GM23248 (cell line): Measurements from ENCODE around the gene TPD52L2. TPM values are rescaled to one million over a fixed set of nuclear protein-coding genes. Genes with fewer than 3 reads are reported as not detected.

Experiments
- DNase-seq: peaks from one replicate; pipeline ENCODE4 v3.0.0-alpha.2; 2015
- H2AFZ ChIP-seq: fragments of 200-600 bp; sonication (generic); 2 replicates; pipeline ENCODE4 v1.6.1; 2016; ENCODE audit warnings: antibody characterized with exemption
- H3F3A ChIP-seq: fragments of 200-600 bp; sonication (generic); 2 replicates; pipeline ENCODE4 v1.6.1; 2016; ENCODE audit warnings: mild to moderate bottlenecking, antibody characterized with exemption, mixed run types; ENCODE audit not compliant: insufficient read depth
- H3K27ac ChIP-seq: fragments of 200-600 bp; sonication (generic); 2 replicates; pipeline ENCODE4 v1.5.1; 2016; ENCODE audit warnings: mild to moderate bottlenecking
- H3K27me3 ChIP-seq: fragments of 200-600 bp; sonication (generic); replicated peaks from 2 replicates; pipeline ENCODE4 v1.6.1; 2016; ENCODE audit warnings: mild to moderate bottlenecking; ENCODE audit not compliant: insufficient read depth
- H3K36me3 ChIP-seq: fragments of 200-600 bp; sonication (generic); 2 replicates; pipeline ENCODE4 v1.6.1; 2016; ENCODE audit warnings: low read depth, mild to moderate bottlenecking
- H3K4me1 ChIP-seq: fragments of 200-600 bp; sonication (generic); 2 replicates; pipeline ENCODE4 v1.6.1; 2016; ENCODE audit warnings: mild to moderate bottlenecking; ENCODE audit not compliant: insufficient read depth
- H3K4me2 ChIP-seq: fragments of 200-600 bp; sonication (generic); one replicate; pipeline ENCODE4 v1.6.1; 2016; ENCODE audit warnings: mild to moderate bottlenecking; ENCODE audit not compliant: unreplicated experiment
- H3K4me3 ChIP-seq: fragments of 200-600 bp; sonication (generic); 2 replicates; pipeline ENCODE4 v1.5.1; 2016; ENCODE audit warnings: mild to moderate bottlenecking
- H3K79me2 ChIP-seq: fragments of 200-600 bp; sonication (generic); 2 replicates; pipeline ENCODE4 v1.6.1; 2016; ENCODE audit warnings: mild to moderate bottlenecking; ENCODE audit not compliant: insufficient read depth
- H3K9ac ChIP-seq: fragments of 200-600 bp; sonication (generic); 2 replicates; pipeline ENCODE4 v1.6.1; 2016; ENCODE audit warnings: mild to moderate bottlenecking
- H3K9me2 ChIP-seq: fragments of 200-600 bp; sonication (generic); 2 replicates; pipeline ENCODE4 v1.6.1; 2016; ENCODE audit warnings: mixed run types, mild to moderate bottlenecking, moderate library complexity; ENCODE audit not compliant: insufficient read depth
- H3K9me3 ChIP-seq: fragments of 200-600 bp; sonication (generic); one replicate; pipeline ENCODE4 v1.6.1; 2017; ENCODE audit warnings: low read depth
- H4K20me1 ChIP-seq: fragments of 200-600 bp; sonication (generic); 2 replicates; pipeline ENCODE4 v1.6.0; 2016; ENCODE audit not compliant: insufficient read depth
- EZH2 ChIP-seq: fragments of 200-600 bp; sonication (generic); IDR thresholded peaks from 2 replicates; pipeline ENCODE4 v1.6.1; 2018; ENCODE audit warnings: antibody characterized with exemption, mild to moderate bottlenecking; ENCODE audit not compliant: insufficient read depth, poor library complexity, severe bottlenecking
- EZH2phosphoT487 ChIP-seq: fragments of 200-600 bp; sonication (generic); IDR thresholded peaks from 2 replicates; pipeline ENCODE4 v1.6.1; 2018; ENCODE audit warnings: antibody characterized with exemption, moderate library complexity, mild to moderate bottlenecking, low read depth; ENCODE audit not compliant: insufficient read depth
- WGBS, 2 experiments: methylation state at CpG; one replicate each; pipeline ENCODE4 v1.1.6; 2015 to 2017; ENCODE audit warnings: low lambda C conversion rate in 2 of 2, low coverage in 1 of 2; ENCODE audit errors: missing lambda C conversion rate in 2 of 2; 5-methylcytosine and 5-hydroxymethylcytosine counted together
- in situ Hi-C: fragments of 300-500 bp; cut with MboI; formaldehyde crosslinking; loops from 2 replicates; pipeline ENCODE4 v1.15.0; 2020
- polyA plus RNA-seq: library from polyadenylated mRNA; unstranded; fragments of >200 nt; fragmentation: Nextera tagmentation; extraction: Ambion mirVana; gene quantifications from 2 replicates; pipeline ENCODE4 v1.2.1, GENCODE V29; 2016
- total RNA-seq: library from RNA; depleted of rRNA; stranded (reverse); fragments of >200 nt; shearing (Covaris generic); gene quantifications from 2 replicates; pipeline ENCODE4 v1.2.3, GENCODE V29; 2014

TPD52L2 gene
- total and polyA plus RNA-seq, 2 experiments from 2014 or later: 214 to 220 TPM

- Histone ChIP-seq H3K9me3 (no peaks in the 10 kb centered on the region), H3K4me2 (peak overlapping the region; percentile 34), H3K9ac (no peak overlapping the region), H3K9me2 (no peaks in the 10 kb centered on the region), H3K4me1 (peaks cover 6% of the 10 kb centered on the region), H3K4me3 (peak overlapping the region; percentile 25; the same call in 1 of the 2 replicates), H3K27ac (no peak overlapping the region), H3K79me2 (no peaks in the 10 kb centered on the region), H4K20me1 (no peaks in the 10 kb centered on the region), H3K27me3 (no peaks in the 10 kb centered on the region), H3F3A (no peaks in the 10 kb centered on the region), H2AFZ (peak overlapping the region; percentile 72), H3K36me3 (no peaks in the 10 kb centered on the region)
- TF ChIP-seq EZH2 (no peak), EZH2phosphoT487 (no peak)
- WGBS, 2 experiments: 86% methylated on average over 9 of the region's 9 CpGs
- in situ Hi-C loops: no loop called here
- no peak for DNase-seq
Observed at GRCh38 chr20:63834491-63834880, 30.6 kb upstream of the TPD52L2 start.

- H3K4me1 ChIP-seq: peaks cover 6% of the 10 kb centered on the region
- no peaks in the 10 kb centered on the region for H3F3A ChIP-seq
- no peaks in the 10 kb centered on the region for H3K9me2 ChIP-seq
- H2AFZ ChIP-seq: peak overlapping the region; percentile 72
- peak; percentile 99 for DNase-seq
- no peaks in the 10 kb centered on the region for H3K27me3 ChIP-seq
- H3K27ac ChIP-seq: no peak overlapping the region
- no peak overlapping the region for H3K9ac ChIP-seq
- peak overlapping the region; percentile 34 for H3K4me2 ChIP-seq
- no peaks in the 10 kb centered on the region for H4K20me1 ChIP-seq
- in situ Hi-C loops: no loop called here
- 14 to 17% methylated on average over 12 to 21 of the region's 21 CpGs for WGBS, 2 experiments
- TF ChIP-seq EZH2: no peak
- no peak for TF ChIP-seq EZH2phosphoT487
- H3K4me3 ChIP-seq: no peak overlapping the region
- no peaks in the 10 kb centered on the region for H3K79me2 ChIP-seq
- H3K36me3 ChIP-seq: no peaks in the 10 kb centered on the region
- no peaks in the 10 kb centered on the region for H3K9me3 ChIP-seq
Observed at GRCh38 chr20:63835021-63835858, 29.8 kb upstream of the TPD52L2 start.

- H3K4me3 ChIP-seq: no peak overlapping the region
- H3K27me3 ChIP-seq: no peaks in the 10 kb centered on the region
- in situ Hi-C loops: no loop called here
- H3K9me2 ChIP-seq: no peaks in the 10 kb centered on the region
- WGBS, 2 experiments: 73 to 79% methylated on average over 18 to 27 of the region's 27 CpGs
- no peaks in the 10 kb centered on the region for H3F3A ChIP-seq
- H3K4me1 ChIP-seq: peaks cover 6% of the 10 kb centered on the region
- no peaks in the 10 kb centered on the region for H3K79me2 ChIP-seq
- no peak overlapping the region for H3K9ac ChIP-seq
- no peak overlapping the region for H3K27ac ChIP-seq
- H3K9me3 ChIP-seq: no peaks in the 10 kb centered on the region
- no peak overlapping the region for H3K4me2 ChIP-seq
- no peaks in the 10 kb centered on the region for H4K20me1 ChIP-seq
- DNase-seq: no peak
- H2AFZ ChIP-seq: no peak overlapping the region
- H3K36me3 ChIP-seq: no peaks in the 10 kb centered on the region
- TF ChIP-seq EZH2phosphoT487 (no peak), EZH2 (no peak)
Observed at GRCh38 chr20:63836458-63837344, 28.4 kb upstream of the TPD52L2 start.

GRCh38 chr20:63837479-63837878 is 27.6 kb upstream of the TPD52L2 start:
- no peak overlapping the region for H3K9ac ChIP-seq
- no peak overlapping the region for H2AFZ ChIP-seq
- WGBS, 2 experiments: 37 to 41% methylated on average over 8 of the region's 8 CpGs

More at GRCh38 chr20:63837479-63837878, 27.6 kb upstream of the TPD52L2 start:
- Histone ChIP-seq H3K4me3 (no peak overlapping the region), H3K9me2 (no peaks in the 10 kb centered on the region), H3K9me3 (no peaks in the 10 kb centered on the region), H3K27ac (no peak overlapping the region), H3K79me2 (no peaks in the 10 kb centered on the region), H3K4me2 (no peak overlapping the region), H3K4me1 (peaks cover 6% of the 10 kb centered on the region), H4K20me1 (no peaks in the 10 kb centered on the region), H3K27me3 (no peaks in the 10 kb centered on the region), H3K36me3 (no peaks in the 10 kb centered on the region), H3F3A (no peaks in the 10 kb centered on the region)
- no peak for DNase-seq
- TF ChIP-seq EZH2phosphoT487 (no peak), EZH2 (no peak)
- in situ Hi-C loops: no loop called here
